C4-2B (cell line): ENCODE data around the gene TUBGCP6.
"Not testable (repeated sequence)": the region's sequence is repeated elsewhere in the genome, so short reads cannot be mapped to it uniquely, and the experiment has no call there.

Experiments used
- H3K27ac ChIP-seq: fragments of 450-650 bp; 2 replicates; pipeline ENCODE4 v1.5.1; 2017
- ZFX ChIP-seq: fragments of 450-650 bp; IDR thresholded peaks from 2 replicates; pipeline ENCODE4 v1.6.1; 2017
- TF ChIP-seq, protein P1 (sequence below): fragments of 450-650 bp; conservative IDR thresholded peaks from 2 replicates; pipeline ENCODE4 v1.5.1; 2017; ENCODE audit warnings: mild to moderate bottlenecking

The TUBGCP6 gene

GRCh38 chr22:50208430-50208938 lies 36.3 kb downstream of the TUBGCP6 start:
- no peak overlapping the region for H3K27ac ChIP-seq
- TF ChIP-seq, protein P1, sequence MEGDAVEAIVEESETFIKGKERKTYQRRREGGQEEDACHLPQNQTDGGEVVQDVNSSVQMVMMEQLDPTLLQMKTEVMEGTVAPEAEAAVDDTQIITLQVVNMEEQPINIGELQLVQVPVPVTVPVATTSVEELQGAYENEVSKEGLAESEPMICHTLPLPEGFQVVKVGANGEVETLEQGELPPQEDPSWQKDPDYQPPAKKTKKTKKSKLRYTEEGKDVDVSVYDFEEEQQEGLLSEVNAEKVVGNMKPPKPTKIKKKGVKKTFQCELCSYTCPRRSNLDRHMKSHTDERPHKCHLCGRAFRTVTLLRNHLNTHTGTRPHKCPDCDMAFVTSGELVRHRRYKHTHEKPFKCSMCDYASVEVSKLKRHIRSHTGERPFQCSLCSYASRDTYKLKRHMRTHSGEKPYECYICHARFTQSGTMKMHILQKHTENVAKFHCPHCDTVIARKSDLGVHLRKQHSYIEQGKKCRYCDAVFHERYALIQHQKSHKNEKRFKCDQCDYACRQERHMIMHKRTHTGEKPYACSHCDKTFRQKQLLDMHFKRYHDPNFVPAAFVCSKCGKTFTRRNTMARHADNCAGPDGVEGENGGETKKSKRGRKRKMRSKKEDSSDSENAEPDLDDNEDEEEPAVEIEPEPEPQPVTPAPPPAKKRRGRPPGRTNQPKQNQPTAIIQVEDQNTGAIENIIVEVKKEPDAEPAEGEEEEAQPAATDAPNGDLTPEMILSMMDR = no peak
- no peak for TF ChIP-seq ZFX

GRCh38 chr22:50207383-50208140 lies 37.3 kb downstream of the TUBGCP6 start:
- H3K27ac ChIP-seq = no peak overlapping the region
- TF ChIP-seq ZFX = no peak
- TF ChIP-seq, protein P1 = no peak

- no peak overlapping the region for H3K27ac ChIP-seq
- TF ChIP-seq ZFX = no peak
- TF ChIP-seq, protein P1 = peak; percentile 68
Observed at GRCh38 chr22:50206599-50206998, 38.2 kb downstream of the TUBGCP6 start.

DNA sequence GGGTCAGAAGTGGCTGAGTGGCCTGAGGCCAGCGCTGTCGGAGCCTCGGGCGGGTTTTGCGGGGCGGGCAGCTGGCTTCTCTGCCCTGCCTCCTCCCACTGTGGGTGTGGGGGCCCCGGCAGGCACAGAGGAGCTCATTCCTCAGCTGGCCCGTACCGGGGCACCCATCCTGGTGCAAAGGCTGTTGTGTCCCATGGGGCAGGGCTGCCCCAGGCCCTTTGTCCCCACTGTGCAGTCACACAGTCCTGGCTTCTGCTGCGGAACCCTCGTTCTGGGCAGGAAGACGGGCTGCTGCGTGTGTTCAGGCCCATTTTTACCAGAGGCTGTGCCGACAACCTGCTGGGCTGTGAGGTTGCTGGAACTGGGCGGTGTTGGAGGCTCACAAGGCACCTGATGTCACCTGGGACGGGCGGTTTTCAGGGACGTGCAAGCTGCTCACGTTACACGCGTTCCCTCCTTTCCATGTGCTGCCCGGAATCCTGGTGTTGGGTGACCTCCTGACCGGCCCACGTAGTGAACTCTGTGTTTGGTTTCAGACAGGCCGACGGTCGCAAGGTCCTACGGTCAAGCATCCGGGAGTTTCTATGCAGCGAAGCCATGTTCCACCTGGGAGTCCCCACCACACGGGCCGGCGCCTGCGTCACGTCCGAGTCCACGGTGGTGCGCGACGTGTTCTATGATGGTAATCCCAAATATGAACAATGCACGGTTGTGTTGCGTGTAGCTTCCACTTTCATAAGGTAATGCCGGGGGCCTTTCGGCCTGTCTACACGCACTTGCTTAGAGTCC lies 38.8 kb downstream of the TUBGCP6 start:
- TF ChIP-seq, protein P1 = no peak
- no peak for TF ChIP-seq ZFX
- H3K27ac ChIP-seq = no peak overlapping the region

DNA sequence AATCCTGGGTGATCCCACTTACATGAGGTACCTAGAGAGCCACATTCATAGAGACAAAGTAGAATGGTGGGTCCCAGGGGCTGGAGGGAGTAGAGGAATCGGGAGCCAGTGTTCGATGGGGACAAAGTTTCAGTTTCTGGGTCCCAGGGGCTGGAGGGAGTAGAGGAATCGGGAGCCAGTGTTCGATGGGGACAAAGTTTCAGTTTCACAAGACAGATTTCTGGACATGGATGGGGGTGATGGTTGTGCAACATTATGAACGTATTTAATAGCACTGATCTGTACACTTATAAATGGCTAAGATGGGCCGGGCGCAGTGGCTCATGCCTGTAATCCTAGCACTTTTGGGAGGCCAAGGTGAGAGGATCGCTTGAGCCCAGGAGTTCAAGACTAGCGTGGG lies 39.8 kb downstream of the TUBGCP6 start:
- not testable (repeated sequence) for H3K27ac ChIP-seq

DNA sequence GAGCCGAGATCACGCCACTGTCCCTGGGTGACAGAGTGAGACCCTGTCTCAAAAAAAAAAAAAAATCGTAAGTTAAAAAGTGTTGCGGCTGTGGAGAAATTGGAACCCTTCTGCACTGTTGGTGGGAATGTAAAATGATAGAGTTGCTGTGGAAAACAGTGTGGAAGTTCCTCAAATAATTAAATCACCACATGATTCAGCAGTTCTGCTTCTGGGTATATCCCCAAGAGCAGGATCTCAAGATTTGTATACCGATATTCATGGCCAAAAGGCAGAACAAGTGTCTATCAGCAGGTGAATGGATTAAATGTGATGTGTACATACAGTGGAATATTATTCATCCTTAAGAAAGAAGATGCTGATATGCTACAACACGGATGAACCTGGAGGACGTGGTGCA lies 40.3 kb downstream of the TUBGCP6 start:
- H3K27ac ChIP-seq = no peak overlapping the region
- TF ChIP-seq, protein P1 = no peak
- no peak for TF ChIP-seq ZFX

- TF ChIP-seq, protein P1 = no peak
- TF ChIP-seq ZFX = no peak
- no peak overlapping the region for H3K27ac ChIP-seq
Observed at GRCh38 chr22:50203288-50203687, 41.5 kb downstream of the TUBGCP6 start.
